HUES48 (cell line): ENCODE measurements around the gene FBXL15.

Experiments
- H3K27ac ChIP-seq: one replicate; pipeline ENCODE4 v1.7.0; 2013; ENCODE audit warnings: low read depth, low read length, inconsistent platforms
- H3K27me3 ChIP-seq: 2 replicates; pipeline ENCODE4 v1.6.1; 2013; ENCODE audit warnings: mild to moderate bottlenecking, low read length; ENCODE audit not compliant: control insufficient read depth, insufficient read depth
- H3K36me3 ChIP-seq: 2 replicates; pipeline ENCODE4 v1.6.1; 2013; ENCODE audit warnings: low read length; ENCODE audit not compliant: control insufficient read depth, insufficient read depth
- H3K4me1 ChIP-seq: 2 replicates; pipeline ENCODE4 v1.6.1; 2013; ENCODE audit warnings: mild to moderate bottlenecking, low read length; ENCODE audit not compliant: control insufficient read depth, insufficient read depth
- H3K4me3 ChIP-seq: 2 replicates; pipeline ENCODE4 v1.5.1; 2013; ENCODE audit warnings: mild to moderate bottlenecking, low read depth, low read length
- H3K9ac ChIP-seq: 2 replicates; pipeline ENCODE4 v1.6.1; 2013; ENCODE audit warnings: mild to moderate bottlenecking, low read depth, low read length, moderate library complexity
- H3K9me3 ChIP-seq: 2 replicates; pipeline ENCODE4 v1.6.1; 2013; ENCODE audit warnings: low read length; ENCODE audit not compliant: control insufficient read depth, insufficient read depth

Gene FBXL15, protein sequence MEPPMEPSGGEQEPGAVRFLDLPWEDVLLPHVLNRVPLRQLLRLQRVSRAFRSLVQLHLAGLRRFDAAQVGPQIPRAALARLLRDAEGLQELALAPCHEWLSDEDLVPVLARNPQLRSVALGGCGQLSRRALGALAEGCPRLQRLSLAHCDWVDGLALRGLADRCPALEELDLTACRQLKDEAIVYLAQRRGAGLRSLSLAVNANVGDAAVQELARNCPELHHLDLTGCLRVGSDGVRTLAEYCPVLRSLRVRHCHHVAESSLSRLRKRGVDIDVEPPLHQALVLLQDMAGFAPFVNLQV

DNA sequence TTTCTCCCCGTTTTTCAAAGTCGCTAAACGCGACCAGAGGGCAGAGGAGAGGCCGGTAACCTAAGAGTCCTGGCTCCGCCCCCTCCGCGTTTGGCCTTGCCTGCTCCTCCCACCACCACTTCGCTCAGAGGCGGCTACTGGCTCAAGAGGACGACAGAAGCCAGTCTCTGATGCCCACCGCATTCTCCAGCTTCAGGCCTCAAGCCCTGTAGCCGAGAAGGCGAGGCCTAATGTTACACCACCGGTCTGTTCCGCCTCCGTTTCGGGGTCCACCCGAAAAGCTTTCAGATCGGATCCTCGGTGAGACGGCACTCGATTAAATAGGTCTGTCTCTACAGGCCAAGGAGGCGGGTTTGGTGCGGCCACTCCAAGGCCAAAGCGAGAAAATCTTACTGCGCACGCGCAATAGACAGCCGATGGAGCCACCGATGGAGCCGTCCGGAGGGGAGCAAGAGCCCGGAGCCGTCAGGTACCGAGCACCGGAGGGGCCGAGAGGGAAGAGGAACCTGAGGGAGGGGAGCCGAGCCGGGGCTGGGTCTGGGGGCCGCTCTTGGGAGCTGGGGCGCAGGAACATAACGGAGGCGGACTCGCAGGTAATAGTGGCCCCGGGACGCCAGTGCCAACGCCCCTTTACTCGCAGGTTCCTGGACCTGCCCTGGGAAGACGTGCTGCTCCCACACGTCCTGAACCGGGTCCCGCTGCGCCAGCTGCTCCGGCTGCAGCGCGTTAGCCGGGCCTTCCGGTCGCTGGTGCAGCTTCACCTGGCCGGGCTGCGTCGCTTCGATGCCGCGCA is at the start of gene FBXL15:
Gene FBXL15, plus strand, starts transcription at position 123 of the 793 bp plus-strand sequence. Its CDS starts 294 bp downstream, at position 417.
- Histone ChIP-seq H3K27me3 (no peaks in the 10 kb centered on the region), H3K27ac (peak within 1 kb of the TSS; percentile 86), H3K4me3 (peak within 1 kb of the TSS; percentile 81), H3K9me3 (no peaks in the 10 kb centered on the region), H3K9ac (peak within 1 kb of the TSS; percentile 70), H3K4me1 (peaks cover 15% of the 10 kb centered on the region), H3K36me3 (peaks cover 17% of the 10 kb centered on the region)

DNA sequence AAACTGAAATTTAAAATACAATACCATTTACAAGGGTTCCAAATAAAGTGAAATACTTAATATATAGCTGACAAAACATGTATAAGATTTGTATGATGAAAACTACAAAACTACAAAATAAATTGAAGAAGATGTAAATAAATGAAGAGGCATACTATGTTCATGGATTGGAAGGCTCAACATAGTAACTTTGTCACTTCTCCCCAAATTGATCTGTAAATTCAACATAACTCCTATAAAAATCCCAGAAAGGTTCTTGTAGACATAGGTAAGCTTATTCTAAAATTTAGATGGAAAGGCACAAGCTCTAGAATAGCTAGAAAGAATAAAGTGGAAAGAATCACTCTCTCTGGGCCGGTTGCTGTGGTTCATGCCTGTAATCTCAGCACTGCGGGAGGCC is 49.3 kb upstream of the FBXL15 start:
- no peak overlapping the region for H3K27ac ChIP-seq
- peaks cover 69% of the 10 kb centered on the region for H3K36me3 ChIP-seq
- no peak overlapping the region for H3K4me3 ChIP-seq
- no peaks in the 10 kb centered on the region for H3K27me3 ChIP-seq
- H3K9ac ChIP-seq, result no peak overlapping the region
- no peaks in the 10 kb centered on the region for H3K9me3 ChIP-seq
- H3K4me1 ChIP-seq, result no peaks in the 10 kb centered on the region

DNA sequence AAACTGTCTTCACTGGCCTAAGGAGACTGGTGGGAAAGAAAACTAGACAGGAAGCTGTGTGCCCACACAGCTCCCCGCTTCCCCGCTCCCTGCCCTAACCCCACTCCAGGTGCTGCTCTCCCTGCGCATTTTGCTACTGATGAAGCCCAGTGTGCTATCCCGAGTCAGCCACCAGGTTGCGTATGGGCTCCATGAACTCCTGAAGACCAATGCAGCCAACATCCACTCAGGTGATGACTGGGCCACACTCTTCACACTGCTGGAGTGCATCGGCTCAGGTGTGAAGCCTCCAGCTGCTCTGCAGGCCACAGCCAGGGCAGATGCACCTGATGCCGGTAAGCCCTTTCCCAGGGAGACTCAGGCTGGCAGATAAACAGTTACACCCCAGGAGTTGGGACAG is 45.4 kb upstream of the FBXL15 start:
- Histone ChIP-seq H3K36me3 (peaks cover 53% of the 10 kb centered on the region), H3K4me3 (no peak overlapping the region)

DNA sequence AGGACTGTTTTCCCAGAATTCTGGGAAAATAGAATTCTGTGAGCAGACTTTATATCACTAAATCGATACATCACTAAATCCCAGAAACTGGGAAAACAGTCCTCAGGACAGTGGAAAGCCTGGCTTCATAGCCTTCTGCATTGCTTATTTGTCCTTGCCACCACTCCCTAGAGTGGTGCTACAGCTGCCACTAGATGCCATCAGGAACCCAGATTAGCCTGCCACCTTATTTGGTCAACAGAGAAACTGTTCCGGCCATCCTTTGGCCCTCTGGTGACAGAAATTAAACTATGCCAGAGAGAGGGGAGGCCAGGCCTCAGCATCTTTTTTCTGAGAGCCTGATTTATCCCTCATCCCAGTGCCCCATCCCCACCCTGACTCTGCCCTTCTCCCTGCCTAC is 44.8 kb upstream of the FBXL15 start:
- Histone ChIP-seq H3K27me3 (no peaks in the 10 kb centered on the region), H3K36me3 (peaks cover 50% of the 10 kb centered on the region), H3K9me3 (no peaks in the 10 kb centered on the region), H3K9ac (no peak overlapping the region), H3K27ac (no peak overlapping the region), H3K4me3 (no peak overlapping the region), H3K4me1 (no peaks in the 10 kb centered on the region)

More for the DNA sequence above, 45.4 kb upstream of the FBXL15 start:
- H3K9me3 ChIP-seq, result no peaks in the 10 kb centered on the region
- no peaks in the 10 kb centered on the region for H3K4me1 ChIP-seq
- no peak overlapping the region for H3K9ac ChIP-seq
- H3K27me3 ChIP-seq, result no peaks in the 10 kb centered on the region
- no peak overlapping the region for H3K27ac ChIP-seq

DNA sequence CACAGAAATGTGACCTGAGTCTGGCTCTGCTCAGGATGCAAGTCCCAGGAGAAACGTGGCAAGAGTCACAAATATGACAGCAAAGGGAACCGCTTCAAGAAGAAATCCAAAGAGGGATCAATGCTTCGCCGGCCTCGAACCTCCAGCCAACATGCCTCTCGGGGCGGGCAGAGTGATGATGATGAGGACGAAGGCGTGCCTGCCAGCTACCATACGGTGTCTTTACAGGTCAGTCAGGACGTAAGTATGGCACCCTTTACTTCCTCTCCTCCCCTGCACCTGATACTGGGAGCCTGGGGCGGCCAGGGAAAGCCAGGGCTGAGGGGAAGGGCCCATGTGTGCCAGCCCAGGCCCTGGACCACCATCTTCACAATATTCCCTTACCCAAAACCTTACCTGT is 43.7 kb upstream of the FBXL15 start:
- H3K9ac ChIP-seq, result no peak overlapping the region
- no peak overlapping the region for H3K27ac ChIP-seq
- H3K36me3 ChIP-seq, result peaks cover 51% of the 10 kb centered on the region
- no peaks in the 10 kb centered on the region for H3K4me1 ChIP-seq
- no peak overlapping the region for H3K4me3 ChIP-seq
- H3K9me3 ChIP-seq, result no peaks in the 10 kb centered on the region
- no peaks in the 10 kb centered on the region for H3K27me3 ChIP-seq

DNA sequence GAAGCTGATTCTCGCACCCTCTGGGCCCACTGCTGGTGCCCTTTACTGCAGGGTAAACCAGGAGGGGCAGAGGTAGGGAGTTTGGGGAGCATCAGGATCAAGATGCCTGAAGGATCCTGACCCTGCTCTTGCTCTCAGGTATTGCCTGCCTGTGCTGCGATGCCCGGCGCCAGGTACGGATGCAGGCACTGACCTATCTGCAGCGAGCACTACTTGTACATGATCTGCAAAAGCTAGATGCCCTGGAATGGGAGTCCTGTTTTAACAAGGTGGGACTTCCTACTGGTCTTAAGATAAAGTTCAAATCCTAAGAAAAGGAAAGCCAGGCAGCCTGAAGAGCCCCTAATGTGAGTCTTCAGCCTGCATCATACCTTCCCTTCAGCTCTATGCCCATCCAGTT is 41.3 kb upstream of the FBXL15 start:
- Histone ChIP-seq H3K36me3 (peaks cover 45% of the 10 kb centered on the region), H3K4me1 (no peaks in the 10 kb centered on the region), H3K27ac (no peak overlapping the region), H3K9me3 (no peaks in the 10 kb centered on the region), H3K9ac (no peak overlapping the region), H3K4me3 (no peak overlapping the region), H3K27me3 (no peaks in the 10 kb centered on the region)

DNA sequence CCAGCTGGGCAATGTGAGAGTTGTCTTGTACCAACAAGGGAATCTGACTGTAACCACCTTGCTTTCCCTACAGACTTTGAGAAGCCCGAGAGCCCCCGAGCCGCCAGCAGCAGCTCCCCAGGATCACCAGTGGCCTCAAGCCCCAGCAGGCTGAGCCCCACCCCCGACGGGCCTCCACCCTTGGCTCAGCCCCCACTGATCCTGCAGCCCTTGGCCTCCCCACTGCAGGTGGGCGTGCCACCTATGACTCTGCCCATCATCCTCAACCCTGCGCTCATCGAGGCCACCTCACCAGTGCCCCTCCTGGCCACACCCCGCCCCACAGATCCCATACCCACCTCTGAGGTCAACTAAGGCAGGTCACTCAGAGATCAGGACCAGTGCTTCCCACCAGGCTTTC is 38.7 kb upstream of the FBXL15 start:
- no peaks in the 10 kb centered on the region for H3K27me3 ChIP-seq
- H3K4me1 ChIP-seq, result no peaks in the 10 kb centered on the region
- peaks cover 32% of the 10 kb centered on the region for H3K36me3 ChIP-seq
- H3K4me3 ChIP-seq, result no peak overlapping the region
- no peak overlapping the region for H3K9ac ChIP-seq
- H3K27ac ChIP-seq, result no peak overlapping the region
- no peaks in the 10 kb centered on the region for H3K9me3 ChIP-seq

DNA sequence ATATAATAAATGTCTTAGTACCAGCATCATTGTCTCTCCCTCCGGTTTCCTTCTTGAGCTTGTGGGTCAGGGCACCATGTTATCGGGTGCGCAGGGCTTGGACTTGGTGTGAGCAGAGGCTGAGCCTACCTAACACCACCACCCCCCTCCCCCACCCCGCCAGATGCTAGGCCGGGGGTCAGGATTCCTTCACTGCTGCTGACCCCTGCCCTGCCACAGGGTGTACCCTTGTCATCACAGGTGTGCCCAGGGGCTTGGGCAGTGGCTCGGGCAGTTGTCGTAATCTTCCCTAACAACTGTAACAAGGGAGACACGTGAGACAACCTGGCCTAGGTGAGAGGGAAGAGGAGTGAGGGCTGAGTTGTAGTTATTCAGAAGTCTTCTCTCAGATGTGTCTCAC is 37.8 kb upstream of the FBXL15 start:
- no peak overlapping the region for H3K4me3 ChIP-seq
- H3K27ac ChIP-seq, result no peak overlapping the region
- H3K27me3 ChIP-seq, result no peaks in the 10 kb centered on the region
- no peaks in the 10 kb centered on the region for H3K9me3 ChIP-seq
- H3K4me1 ChIP-seq, result no peaks in the 10 kb centered on the region
- H3K36me3 ChIP-seq, result peaks cover 30% of the 10 kb centered on the region
- no peak overlapping the region for H3K9ac ChIP-seq

DNA sequence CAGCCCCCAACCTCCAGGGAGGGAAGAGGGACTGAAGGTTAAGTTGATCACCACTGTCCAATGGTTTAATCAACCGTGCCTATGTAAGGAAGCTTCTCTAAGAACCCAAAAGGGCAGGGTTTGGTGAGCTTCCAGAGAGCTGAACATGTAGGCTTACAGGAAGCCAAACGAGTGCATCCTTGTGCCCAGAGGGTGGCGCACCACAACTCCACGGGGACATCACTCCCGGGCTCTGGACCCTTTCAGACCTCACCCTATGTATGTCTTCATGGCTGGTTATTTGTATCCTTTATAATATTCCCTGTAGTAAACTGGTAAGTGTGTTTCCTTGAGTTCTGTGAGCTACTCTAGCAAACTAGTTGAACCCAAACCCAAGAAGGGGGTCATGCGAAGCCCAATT is 36.6 kb upstream of the FBXL15 start:
- Histone ChIP-seq H3K9me3 (no peaks in the 10 kb centered on the region), H3K27me3 (no peaks in the 10 kb centered on the region), H3K4me1 (no peaks in the 10 kb centered on the region), H3K27ac (no peak overlapping the region), H3K4me3 (no peak overlapping the region), H3K36me3 (peaks cover 27% of the 10 kb centered on the region), H3K9ac (no peak overlapping the region)

DNA sequence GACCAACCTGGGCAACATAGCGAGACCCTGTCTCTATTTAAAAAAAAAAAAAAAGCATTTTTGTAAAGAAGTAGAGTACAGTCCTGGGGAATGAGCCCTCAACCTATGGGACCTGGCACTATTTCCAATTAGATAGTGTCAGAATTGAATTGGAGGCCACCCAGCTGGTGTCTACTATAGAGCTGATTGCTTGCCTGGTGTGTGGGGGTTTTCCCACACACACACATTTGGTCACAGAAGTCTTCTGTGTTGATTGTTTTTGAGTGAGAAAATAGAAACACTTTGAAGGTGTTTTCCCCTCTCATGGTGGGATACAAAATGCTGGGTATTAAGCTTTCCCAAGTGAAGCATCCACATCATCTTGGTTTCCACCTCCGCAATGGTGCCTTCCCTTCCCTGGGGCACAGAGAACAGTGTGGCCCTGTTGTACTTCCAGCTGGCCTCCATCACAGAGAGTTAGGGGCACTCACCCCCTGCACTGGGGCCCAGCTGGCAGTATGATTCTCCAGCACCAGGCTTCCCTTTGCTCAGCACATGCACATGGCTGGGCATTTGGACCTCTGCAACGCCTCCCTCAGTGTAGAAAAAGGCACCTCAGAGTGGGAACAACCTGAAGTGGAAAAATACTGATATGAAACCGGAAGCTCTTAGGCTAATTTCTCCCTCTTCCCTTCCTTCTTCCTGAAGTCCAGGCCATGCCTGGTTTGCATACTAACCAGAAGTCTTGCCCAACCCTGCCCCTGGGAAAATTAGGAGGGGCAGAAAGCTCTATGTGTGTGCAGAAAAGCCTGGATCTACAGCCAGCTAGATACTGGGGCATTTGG is 35.8 kb upstream of the FBXL15 start:
- Histone ChIP-seq H3K9ac (no peak overlapping the region), H3K9me3 (no peaks in the 10 kb centered on the region), H3K4me1 (no peaks in the 10 kb centered on the region), H3K27me3 (no peaks in the 10 kb centered on the region), H3K27ac (no peak overlapping the region), H3K36me3 (peaks cover 19% of the 10 kb centered on the region), H3K4me3 (no peak overlapping the region)
